PC-3 (cell line): ENCODE data around the gene SLC6A11. TPM values are rescaled to one million over a fixed set of nuclear protein-coding genes. Genes with fewer than 3 reads are reported as not detected.

Experiments
- ATAC-seq: fragments of 200-7000 bp; cut with Tn5 transposase; 2 replicates; pipeline ENCODE4 v1.9.1; 2020; ENCODE audit warnings: mild to moderate bottlenecking, moderate library complexity
- BruUV-seq: library from RNA; stranded (reverse); fragments of 400-500 nt; replicated peaks from 2 replicates; lab custom pipeline; 2021; lab: Mats Ljungman, UMichigan
- CTCF ChIA-PET: fragments of 300-600 bp; sonication (Branson Sonifier 250); formaldehyde crosslinking; loops from one replicate; lab custom pipeline; 2022; ENCODE audit warnings: antibody characterized with exemption; lab: Charles Lee
- POLR2A ChIA-PET: fragments of 300-600 bp; sonication (Branson Sonifier 250); formaldehyde crosslinking; loops from one replicate; lab custom pipeline; 2022; ENCODE audit warnings: antibody characterized with exemption; ENCODE audit not compliant: unreplicated experiment; lab: Charles Lee
- DNase-seq: peaks from one replicate; pipeline ENCODE4 v3.0.0-alpha.2; 2015
- H2AFZ ChIP-seq: fragments of 300-600 bp; sonication (generic); 2 replicates; pipeline ENCODE4 v1.6.0; 2016; ENCODE audit warnings: antibody characterized with exemption, low read length
- H3F3A ChIP-seq: fragments of 300-600 bp; sonication (generic); one replicate; pipeline ENCODE4 v1.6.0; 2017; ENCODE audit warnings: antibody characterized with exemption, low read length, control low read depth, mild to moderate bottlenecking; ENCODE audit not compliant: unreplicated experiment
- H3K27ac ChIP-seq: fragments of 300-600 bp; sonication (generic); 2 replicates; pipeline ENCODE4 v1.5.1; 2016; ENCODE audit warnings: mild to moderate bottlenecking, low read length
- H3K27me3 ChIP-seq: fragments of 300-600 bp; sonication (generic); 2 replicates; pipeline ENCODE4 v1.6.1; 2016; ENCODE audit warnings: low read length, mixed read lengths
- H3K36me3 ChIP-seq: fragments of 300-600 bp; sonication (generic); 2 replicates; pipeline ENCODE4 v1.6.1; 2016; ENCODE audit warnings: low read depth, mixed run types, low read length, mixed read lengths
- H3K4me1 ChIP-seq: fragments of 300-600 bp; sonication (generic); 2 replicates; pipeline ENCODE4 v1.5.1; 2016; ENCODE audit warnings: low read length; ENCODE audit not compliant: insufficient read depth
- H3K4me2 ChIP-seq: fragments of 300-600 bp; sonication (generic); 2 replicates; pipeline ENCODE4 v1.6.0; 2016; ENCODE audit warnings: low read length
- H3K4me3 ChIP-seq: fragments of 300-600 bp; sonication (generic); 2 replicates; pipeline ENCODE4 v1.5.1; 2016; ENCODE audit warnings: mild to moderate bottlenecking, low read length, mixed read lengths
- H3K79me2 ChIP-seq: fragments of 300-600 bp; sonication (generic); 2 replicates; pipeline ENCODE4 v1.6.1; 2017; ENCODE audit warnings: low read length, mixed read lengths
- H3K9ac ChIP-seq: fragments of 300-600 bp; sonication (generic); 2 replicates; pipeline ENCODE4 v1.6.0; 2016; ENCODE audit warnings: mild to moderate bottlenecking, low read length
- H3K9me2 ChIP-seq: fragments of 300-600 bp; sonication (generic); replicated peaks from 2 replicates; pipeline ENCODE4 v1.6.1; 2016; ENCODE audit warnings: mixed run types, low read length, mixed read lengths
- H3K9me3 ChIP-seq: fragments of 300-600 bp; sonication (generic); 2 replicates; pipeline ENCODE4 v1.6.1; 2016; ENCODE audit warnings: low read length, mixed read lengths
- H4K20me1 ChIP-seq: fragments of 300-600 bp; sonication (generic); 2 replicates; pipeline ENCODE4 v1.6.1; 2016; ENCODE audit warnings: low read length, mixed read lengths
- CTCF ChIP-seq: fragments of 300-600 bp; sonication (generic); conservative IDR thresholded peaks from 2 replicates; pipeline ENCODE4 v1.5.1; 2017; ENCODE audit warnings: antibody characterized with exemption, low read depth, mild to moderate bottlenecking, low read length
- EZH2 ChIP-seq: fragments of 300-600 bp; sonication (generic); IDR thresholded peaks from one replicate; pipeline ENCODE4 v1.6.1; 2017; ENCODE audit warnings: antibody characterized with exemption, mild to moderate bottlenecking, low read length; ENCODE audit not compliant: unreplicated experiment
- EZH2phosphoT487 ChIP-seq: fragments of 300-600 bp; sonication (generic); IDR thresholded peaks from 2 replicates; pipeline ENCODE4 v1.6.1; 2018; ENCODE audit warnings: mild to moderate bottlenecking, antibody characterized with exemption, low read length, borderline replicate concordance
- intact Hi-C: fragments of 100-400 bp; cut with micrococcal nuclease; formaldehyde crosslinking; loops from 2 replicates; pipeline ENCODE4 v1.9.0; 2023
- total RNA-seq: library from RNA; depleted of rRNA; stranded (reverse); fragments of >200 nt; gene quantifications from 2 replicates; pipeline ENCODE4 v1.2.3, GENCODE V29; 2014; rRNA removed

SLC6A11 gene
- total RNA-seq, 1 experiment from 2014 or later: 34.0 TPM

DNA sequence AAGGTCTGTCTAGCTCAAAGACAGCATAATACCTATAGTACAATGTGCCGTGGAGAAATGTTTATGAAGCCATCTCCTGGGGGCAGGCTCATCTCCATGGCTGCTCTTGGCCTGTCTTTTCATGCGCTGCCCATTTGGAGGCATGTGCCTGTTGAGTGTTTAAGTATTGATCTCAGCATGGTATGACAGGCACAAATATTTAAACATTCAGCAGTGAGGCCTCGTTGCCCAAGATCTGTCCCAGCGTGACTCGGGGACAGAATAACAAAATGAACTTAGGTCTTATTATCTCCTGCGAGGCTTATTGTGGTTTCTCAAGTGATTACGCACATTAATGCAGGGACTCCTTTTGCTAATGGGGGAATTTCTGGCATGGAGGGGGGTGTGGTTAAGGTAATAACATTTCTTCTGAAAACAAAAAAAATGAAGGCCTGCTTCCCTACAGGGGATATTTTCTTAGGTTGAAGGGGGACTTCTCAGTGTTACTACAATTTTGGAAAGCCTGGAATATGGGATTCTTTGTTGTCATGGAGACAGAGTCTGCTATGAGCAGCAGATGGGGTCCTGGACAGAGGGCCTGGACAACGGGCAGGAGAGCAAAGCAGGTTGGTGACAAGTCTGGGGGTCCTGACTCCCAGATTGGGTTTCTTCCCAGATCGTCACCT, 172.1 kb downstream of the SLC6A11 start:
- ChIA-PET POLR2A (no interaction called here), CTCF (interaction anchor here (0.6 kb wide), 1 partner anchor 9 kb away, joined by 3 read pairs; no protein-coding TSS in a partner anchor)
- no peaks in the 10 kb centered on the region for H4K20me1 ChIP-seq
- no peak overlapping the region for H3K27ac ChIP-seq
- H3K4me1 ChIP-seq: peaks cover 1% of the 10 kb centered on the region
- no peak overlapping the region for H3K4me3 ChIP-seq
- H2AFZ ChIP-seq: no peak overlapping the region
- H3K36me3 ChIP-seq: no peaks in the 10 kb centered on the region
- intact Hi-C loops: no loop called here
- H3K27me3 ChIP-seq: peaks cover 54% of the 10 kb centered on the region
- H3K9ac ChIP-seq: no peak overlapping the region
- no peak overlapping the region for H3K4me2 ChIP-seq
- TF ChIP-seq EZH2: no peak
- TF ChIP-seq CTCF: no peak
- no peak for TF ChIP-seq EZH2phosphoT487
- H3F3A ChIP-seq: no peaks in the 10 kb centered on the region
- no peaks in the 10 kb centered on the region for H3K9me2 ChIP-seq
- DNase-seq (no peak), ATAC-seq (no peak)
- H3K9me3 ChIP-seq: no peaks in the 10 kb centered on the region
- no TSS peak for BruUV-seq
- H3K79me2 ChIP-seq: no peaks in the 10 kb centered on the region

- peaks cover 63% of the 10 kb centered on the region for H3K27me3 ChIP-seq
- DNase-seq (no peak), ATAC-seq (no peak)
- no peaks in the 10 kb centered on the region for H3K79me2 ChIP-seq
- ChIA-PET CTCF (interaction anchor here (0.6 kb wide), 1 partner anchor 8 kb away, joined by 3 read pairs; no protein-coding TSS in a partner anchor), POLR2A (interaction anchor here (0.6 kb wide), 1 partner anchor 383 kb away, joined by 3 read pairs; no protein-coding TSS in a partner anchor)
- H3K4me2 ChIP-seq: no peak overlapping the region
- H3K9me2 ChIP-seq: no peaks in the 10 kb centered on the region
- no peak overlapping the region for H3K9ac ChIP-seq
- H4K20me1 ChIP-seq: no peaks in the 10 kb centered on the region
- H3K36me3 ChIP-seq: no peaks in the 10 kb centered on the region
- H3F3A ChIP-seq: no peaks in the 10 kb centered on the region
- BruUV-seq: no TSS peak
- no peak overlapping the region for H3K27ac ChIP-seq
- no peak overlapping the region for H2AFZ ChIP-seq
- H3K4me1 ChIP-seq: no peaks in the 10 kb centered on the region
- H3K9me3 ChIP-seq: no peaks in the 10 kb centered on the region
- no peak overlapping the region for H3K4me3 ChIP-seq
- intact Hi-C loops: no loop called here
- no peak for TF ChIP-seq EZH2
- no peak for TF ChIP-seq EZH2phosphoT487
- TF ChIP-seq CTCF: no peak
Observed at GRCh38 chr3:10988991-10989484, 173.0 kb downstream of the SLC6A11 start.

Other genes starting within 250 kb of the SLC6A11 start
- gene SLC6A1, start 176.5 kb downstream of the SLC6A11 start, total RNA-seq: not detected in 2 replicates